Measurements from ENCODE around the gene ZNF525.
"Not testable (repeated sequence)": the region's sequence is repeated elsewhere in the genome, so short reads cannot be mapped to it uniquely, and the experiment has no call there.

ZNF525 gene

GRCh38 chr19:53423074-53423473 lies 57.6 kb downstream of the ZNF525 start:
- H3K36me3 Mint-ChIP-seq, H3K27ac Mint-ChIP-seq: not testable (repeated sequence)

GRCh38 chr19:53423680-53424079 lies 58.2 kb downstream of the ZNF525 start:
- not testable (repeated sequence) for H3K36me3 Mint-ChIP-seq; H3K4me3 Mint-ChIP-seq; ATAC-seq (replicated peaks); DNase-seq; H3K4me1 Mint-ChIP-seq; H3K9me3 Mint-ChIP-seq; H3K27me3 Mint-ChIP-seq; H3K27ac Mint-ChIP-seq

More at GRCh38 chr19:53423074-53423473, 57.6 kb downstream of the ZNF525 start:
- not testable (repeated sequence) for H3K9me3 Mint-ChIP-seq; H3K4me1 Mint-ChIP-seq; ATAC-seq (replicated peaks); DNase-seq; H3K27me3 Mint-ChIP-seq; H3K4me3 Mint-ChIP-seq

GRCh38 chr19:53424968-53425597 lies 59.6 kb downstream of the ZNF525 start:
- no peaks in the 10 kb centered on the region for H3K4me1 Mint-ChIP-seq
- H3K4me3 Mint-ChIP-seq: no peak overlapping the region
- H3K27ac Mint-ChIP-seq: no peak overlapping the region
- DNase-seq: peak; percentile 42
- H3K27me3 Mint-ChIP-seq: no peaks in the 10 kb centered on the region
- peaks cover 0 to 4% of the 10 kb centered on the region in 2 donors for H3K36me3 Mint-ChIP-seq
- no peaks in the 10 kb centered on the region for H3K9me3 Mint-ChIP-seq
- peak; percentile 91 to 92 for ATAC-seq (replicated peaks)

- peak; percentile 94 for DNase-seq
These were observed 66.0 kb downstream of the ZNF525 start, which contains the start of gene ZNF761 for GRCh38 chr19:53431399-53432087. Gene ZNF761, plus strand, starts transcription at chr19:53431984. Its CDS starts 15,285 bp downstream, at chr19:53447269.

GRCh38 chr19:53432088-53432661 lies 66.7 kb downstream of the ZNF525 start:
- Mint-ChIP-seq H3K9me3 (no peaks in the 10 kb centered on the region), H3K36me3 (peaks cover 29 to 46% of the 10 kb centered on the region in 2 donors), H3K27me3 (no peaks in the 10 kb centered on the region), H3K27ac (peak overlapping the region; percentile 98), H3K4me3 (peak overlapping the region; percentile 98 to 99), H3K4me1 (peaks cover 7 to 39% of the 10 kb centered on the region in 2 donors)
- peak; percentile 2 for DNase-seq
- peak; percentile 50 to 52 for ATAC-seq (replicated peaks)

More at GRCh38 chr19:53431399-53432087, 66.0 kb downstream of the ZNF525 start, which contains the start of gene ZNF761:
- H3K4me1 Mint-ChIP-seq: peaks cover 7 to 39% of the 10 kb centered on the region in 2 donors
- peak within 1 kb of the TSS; percentile 98 to 99 for H3K4me3 Mint-ChIP-seq
- H3K36me3 Mint-ChIP-seq: peaks cover 24 to 39% of the 10 kb centered on the region in 2 donors
- ATAC-seq (replicated peaks): peak; percentile 99 to 100
- no peaks in the 10 kb centered on the region for H3K9me3 Mint-ChIP-seq
- H3K27me3 Mint-ChIP-seq: no peaks in the 10 kb centered on the region
- peak within 1 kb of the TSS; percentile 98 for H3K27ac Mint-ChIP-seq
